Stomach (tissue), 4 donors: ENCODE data around the gene EEFSEC.

Experiments used
- CTCF ChIP-seq, 7 experiments: fragments of 450-650 bp in 4 of 7; fragments of 200-600 bp in 3 of 7; sonication (generic) in 3 of 7; IDR thresholded peaks; one replicate each; pipeline ENCODE4 v1.5.1; 2016 to 2019; ENCODE audit warnings: antibody characterized with exemption in 7 of 7, control low read depth in 2 of 7, mild to moderate bottlenecking in 1 of 7
- EP300 ChIP-seq: sonication (generic); formaldehyde crosslinking; IDR thresholded peaks from one replicate; pipeline ENCODE4 v1.6.1; 2017; ENCODE audit warnings: antibody characterized with exemption
- POLR2A ChIP-seq, 4 donors: fragments of 450-650 bp; IDR thresholded peaks; one replicate each; pipeline ENCODE4 v1.6.1; 2016; ENCODE audit warnings: antibody characterized with exemption in 4 of 4, control low read depth in 2 of 4, mild to moderate bottlenecking in 1 of 4, moderate library complexity in 1 of 4
- POLR2AphosphoS5 ChIP-seq, 3 donors: sonication (generic); formaldehyde crosslinking; IDR thresholded peaks; one replicate each; pipeline ENCODE4 v1.6.1; 2016; ENCODE audit warnings: antibody characterized with exemption in 3 of 3

- no peak for TF ChIP-seq CTCF (IDR thresholded peaks at IDR 0.05)
- TF ChIP-seq POLR2AphosphoS5 (IDR thresholded peaks at IDR 0.05): no peak
- no peak for TF ChIP-seq POLR2A (IDR thresholded peaks at IDR 0.05)
- no peak for TF ChIP-seq EP300
Observed at GRCh38 chr3:128430301-128430700, 277.0 kb downstream of the EEFSEC start.
